GM12892 (cell line): ENCODE results near the gene SERTAD2.

Experiments used
- POLR2A ChIP-seq: IDR thresholded peaks from 2 replicates; pipeline ENCODE4 v1.6.1; 2011; ENCODE audit warnings: low read depth, low read length, control low read depth
- POLR2AphosphoS5 ChIP-seq: IDR thresholded peaks from 2 replicates; pipeline ENCODE4 v1.6.1; 2011; ENCODE audit warnings: low read depth, low read length, control low read depth

DNA sequence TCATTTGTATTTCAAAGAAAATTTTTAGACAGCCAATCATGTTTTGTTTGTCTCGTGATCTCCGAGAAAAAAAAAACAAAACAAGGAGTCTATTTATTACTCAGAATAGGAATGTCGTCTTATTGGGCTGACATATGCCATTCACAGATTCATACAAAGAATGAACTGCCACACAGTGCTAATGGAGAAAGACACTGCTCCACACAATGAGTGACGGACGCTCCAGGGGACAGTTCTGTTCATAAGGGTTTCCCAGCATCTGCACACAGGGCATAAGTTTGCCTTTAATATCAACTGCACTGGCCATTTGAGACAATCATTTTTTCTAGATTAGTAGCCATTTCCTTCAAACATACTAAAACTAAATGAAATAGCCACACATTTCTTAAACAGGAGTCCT lies 3.4 kb downstream of the SERTAD2 start:
- TF ChIP-seq POLR2AphosphoS5 (no peak), POLR2A (no peak)
